PFSK-1 (cell line): Measurements from ENCODE around the gene PLA2G4B.

Experiments
- POLR2AphosphoS5 ChIP-seq: IDR thresholded peaks from 2 replicates; pipeline ENCODE4 v1.6.1; 2012; ENCODE audit warnings: low read depth, mild to moderate bottlenecking, control low read depth, low read length, moderate library complexity
- SIN3A ChIP-seq: IDR thresholded peaks from 2 replicates; pipeline ENCODE4 v1.6.1; 2012; ENCODE audit warnings: mild to moderate bottlenecking, low read length, moderate library complexity, borderline replicate concordance; ENCODE audit not compliant: insufficient read depth
- TF ChIP-seq, protein P1 (sequence below), 2 experiments: IDR thresholded peaks; 2 replicates each; pipeline versions ENCODE4 v1.6.1 to v1.8.0; 2011 to 2012; ENCODE audit warnings: low read depth in 2 of 2, low read length in 2 of 2, control low read depth in 1 of 2, inconsistent platforms in 1 of 2, mild to moderate bottlenecking in 1 of 2, moderate library complexity in 1 of 2; ENCODE audit not compliant: insufficient read depth in 1 of 2

GRCh38 chr15:41813426-41813825 lies 25.2 kb upstream of the PLA2G4B start:
- TF ChIP-seq, protein P1, sequence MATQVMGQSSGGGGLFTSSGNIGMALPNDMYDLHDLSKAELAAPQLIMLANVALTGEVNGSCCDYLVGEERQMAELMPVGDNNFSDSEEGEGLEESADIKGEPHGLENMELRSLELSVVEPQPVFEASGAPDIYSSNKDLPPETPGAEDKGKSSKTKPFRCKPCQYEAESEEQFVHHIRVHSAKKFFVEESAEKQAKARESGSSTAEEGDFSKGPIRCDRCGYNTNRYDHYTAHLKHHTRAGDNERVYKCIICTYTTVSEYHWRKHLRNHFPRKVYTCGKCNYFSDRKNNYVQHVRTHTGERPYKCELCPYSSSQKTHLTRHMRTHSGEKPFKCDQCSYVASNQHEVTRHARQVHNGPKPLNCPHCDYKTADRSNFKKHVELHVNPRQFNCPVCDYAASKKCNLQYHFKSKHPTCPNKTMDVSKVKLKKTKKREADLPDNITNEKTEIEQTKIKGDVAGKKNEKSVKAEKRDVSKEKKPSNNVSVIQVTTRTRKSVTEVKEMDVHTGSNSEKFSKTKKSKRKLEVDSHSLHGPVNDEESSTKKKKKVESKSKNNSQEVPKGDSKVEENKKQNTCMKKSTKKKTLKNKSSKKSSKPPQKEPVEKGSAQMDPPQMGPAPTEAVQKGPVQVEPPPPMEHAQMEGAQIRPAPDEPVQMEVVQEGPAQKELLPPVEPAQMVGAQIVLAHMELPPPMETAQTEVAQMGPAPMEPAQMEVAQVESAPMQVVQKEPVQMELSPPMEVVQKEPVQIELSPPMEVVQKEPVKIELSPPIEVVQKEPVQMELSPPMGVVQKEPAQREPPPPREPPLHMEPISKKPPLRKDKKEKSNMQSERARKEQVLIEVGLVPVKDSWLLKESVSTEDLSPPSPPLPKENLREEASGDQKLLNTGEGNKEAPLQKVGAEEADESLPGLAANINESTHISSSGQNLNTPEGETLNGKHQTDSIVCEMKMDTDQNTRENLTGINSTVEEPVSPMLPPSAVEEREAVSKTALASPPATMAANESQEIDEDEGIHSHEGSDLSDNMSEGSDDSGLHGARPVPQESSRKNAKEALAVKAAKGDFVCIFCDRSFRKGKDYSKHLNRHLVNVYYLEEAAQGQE (IDR thresholded peaks at IDR 0.05; ENCODE audit: insufficient read depth in 1 of 2, low read depth in 2 of 2, low read length in 2 of 2) = no peak
- TF ChIP-seq SIN3A = no peak
- TF ChIP-seq POLR2AphosphoS5 = no peak
